ENCODE data around the gene MRM3.
"Not testable (repeated sequence)": the region's sequence is repeated elsewhere in the genome, so short reads cannot be mapped to it uniquely, and the experiment has no call there.

Gene MRM3

DNA sequence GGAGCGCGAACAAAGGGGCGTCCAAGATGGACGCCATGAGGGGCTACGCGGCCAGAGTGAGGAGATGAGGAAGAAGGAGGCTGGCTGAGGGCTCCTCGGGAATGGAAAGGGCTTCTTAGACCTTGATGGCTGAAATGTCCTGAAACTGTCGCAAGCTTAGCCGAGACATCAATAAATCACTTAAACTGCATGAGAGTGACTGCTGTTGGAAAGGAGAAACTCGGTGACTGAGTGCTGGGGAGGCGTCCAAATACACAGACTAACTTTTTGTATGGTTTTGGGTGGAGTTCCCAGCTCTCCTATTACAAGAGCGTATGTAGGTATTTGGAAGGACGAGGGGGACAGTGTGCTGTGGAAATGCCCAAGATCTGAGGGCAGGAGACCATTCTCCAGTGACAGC, 28.7 kb upstream of the MRM3 start:
- DNase-seq (ENCODE audit: low read depth) = no peak

DNA sequence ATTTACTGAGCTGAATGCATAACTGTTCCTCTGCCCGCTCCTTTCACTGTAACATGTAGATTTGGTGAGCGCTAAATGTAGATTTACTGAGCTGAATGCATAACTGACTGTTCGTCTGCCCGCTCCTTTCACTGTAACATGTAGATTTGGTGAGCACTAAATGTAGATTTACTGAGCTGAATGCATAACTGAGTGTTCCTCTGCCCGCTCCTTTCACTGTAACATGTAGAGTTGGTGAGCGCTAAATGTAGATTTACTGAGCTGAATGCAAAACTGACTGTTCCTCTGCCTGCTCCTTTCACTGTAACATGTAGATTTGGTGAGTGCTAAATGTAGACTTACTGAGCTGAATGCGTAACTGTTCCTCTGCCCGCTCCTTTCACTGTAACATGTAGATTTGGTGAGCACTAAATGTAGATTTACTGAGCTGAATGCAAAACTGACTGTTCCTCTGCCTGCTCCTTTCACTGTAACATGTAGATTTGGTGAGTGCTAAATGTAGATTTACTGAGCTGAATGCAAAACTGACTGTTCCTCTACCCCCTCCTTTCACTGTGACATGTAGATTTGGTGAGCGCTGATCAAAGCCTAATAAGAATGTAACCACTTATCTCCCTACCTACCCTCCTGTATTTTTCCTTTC, 26.7 kb upstream of the MRM3 start:
- not testable (repeated sequence) for DNase-seq (ENCODE audit: low read depth)

DNA sequence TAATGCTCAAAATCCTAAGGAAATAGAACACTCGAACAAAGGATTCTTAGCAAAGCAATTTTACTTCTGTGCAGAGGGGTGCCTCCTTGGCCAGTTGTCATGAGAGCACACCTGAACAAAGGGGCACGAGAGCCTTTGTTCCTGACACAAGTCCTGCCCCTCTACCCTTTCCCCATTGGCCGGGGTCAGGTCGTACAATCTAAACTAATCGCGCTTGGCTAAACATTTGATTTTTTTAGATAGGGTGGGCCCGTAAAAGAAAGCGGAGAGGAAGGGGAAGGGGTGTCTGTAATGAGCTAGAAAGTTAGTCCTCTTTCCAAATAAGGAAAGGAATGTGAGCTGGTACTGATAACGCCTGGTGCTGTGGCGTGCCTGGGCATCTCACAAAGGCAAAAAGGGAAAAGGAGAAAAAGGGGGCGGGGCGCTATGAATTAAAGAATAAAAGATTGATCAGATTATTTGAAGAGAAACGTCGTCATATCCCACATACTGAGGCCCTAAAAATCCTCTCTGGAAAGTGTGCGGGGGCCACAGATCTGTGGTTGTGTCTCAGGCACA, 26.1 kb upstream of the MRM3 start:
- DNase-seq (ENCODE audit: low read depth) = not testable (repeated sequence)

DNA sequence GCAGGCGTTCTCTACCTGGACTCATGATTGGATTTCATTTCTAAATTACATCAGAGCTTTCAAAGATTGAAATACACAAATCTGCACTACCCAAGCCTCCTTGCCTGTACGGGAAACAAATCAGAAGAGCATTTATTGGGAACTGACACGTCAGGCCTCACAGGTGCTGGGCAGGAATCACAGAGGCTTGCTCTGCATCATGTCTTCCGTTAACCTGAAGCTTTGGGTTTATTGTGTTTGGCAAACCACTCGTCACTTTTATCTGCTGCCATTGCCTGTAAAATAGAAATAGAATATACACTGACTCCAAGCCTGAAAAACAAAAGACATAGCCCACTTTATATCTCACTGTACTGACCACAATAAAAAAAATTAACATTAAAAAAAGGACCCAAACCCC, 22.2 kb upstream of the MRM3 start:
- no peak for DNase-seq (ENCODE audit: low read depth)

DNA sequence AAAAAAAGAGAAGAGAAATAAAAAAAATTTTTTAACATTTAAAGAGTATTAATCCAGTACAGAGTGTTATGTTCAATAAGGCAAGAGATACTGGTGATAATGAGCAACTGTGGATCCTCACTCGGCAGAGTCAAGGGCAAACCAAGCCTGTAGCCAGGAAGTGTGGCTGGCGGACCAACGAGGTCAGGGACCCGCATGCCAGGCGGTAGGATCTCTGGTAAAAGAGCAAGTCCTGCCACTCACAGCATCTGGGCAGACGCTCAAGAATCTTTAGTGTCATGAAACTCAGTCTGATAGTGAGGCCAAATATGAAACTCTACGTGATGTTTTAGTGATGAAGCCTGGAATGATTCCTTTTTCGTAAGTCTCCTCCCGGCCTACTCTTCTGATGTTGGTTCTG, 21.8 kb upstream of the MRM3 start:
- no peak for DNase-seq (ENCODE audit: low read depth)

DNA sequence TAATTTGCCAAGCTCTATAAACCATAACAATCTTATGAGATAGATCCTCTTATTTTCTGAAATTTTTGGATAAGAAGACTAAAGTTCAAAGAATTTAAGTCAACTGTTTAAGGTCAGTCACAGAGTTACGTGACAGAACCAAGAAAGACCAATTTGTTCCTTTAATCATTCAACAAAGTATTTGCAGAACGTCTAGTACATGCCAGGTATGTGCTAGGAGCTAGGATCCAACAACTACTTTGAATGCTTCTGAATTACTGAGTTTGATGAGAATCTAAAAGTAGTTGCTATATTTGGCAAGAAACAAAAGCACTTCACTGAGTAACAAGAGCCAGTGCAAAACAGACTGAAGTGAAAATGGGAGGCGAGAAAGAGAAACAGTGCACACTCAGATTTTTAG, 15.1 kb upstream of the MRM3 start:
- DNase-seq (ENCODE audit: low read depth) = no peak

DNA sequence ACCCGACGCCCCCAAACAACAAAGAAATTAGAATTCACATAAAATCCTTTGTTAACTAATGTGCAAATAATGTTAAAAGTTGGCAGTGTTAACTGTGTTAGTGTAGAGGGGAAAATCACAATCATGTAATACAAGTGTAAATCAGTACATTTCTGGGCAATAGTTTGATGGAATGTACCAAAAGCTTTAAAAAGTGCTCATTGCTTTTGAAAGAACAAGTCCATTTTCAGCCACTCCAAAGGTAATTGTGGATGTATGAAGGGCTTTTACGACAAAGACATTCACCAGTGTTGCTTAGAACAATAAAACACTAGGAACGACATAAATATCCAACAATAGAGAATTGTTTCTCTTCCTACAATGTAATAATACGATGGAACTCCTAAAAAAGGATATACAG, 9.1 kb upstream of the MRM3 start:
- no peak for DNase-seq (ENCODE audit: low read depth)

DNA sequence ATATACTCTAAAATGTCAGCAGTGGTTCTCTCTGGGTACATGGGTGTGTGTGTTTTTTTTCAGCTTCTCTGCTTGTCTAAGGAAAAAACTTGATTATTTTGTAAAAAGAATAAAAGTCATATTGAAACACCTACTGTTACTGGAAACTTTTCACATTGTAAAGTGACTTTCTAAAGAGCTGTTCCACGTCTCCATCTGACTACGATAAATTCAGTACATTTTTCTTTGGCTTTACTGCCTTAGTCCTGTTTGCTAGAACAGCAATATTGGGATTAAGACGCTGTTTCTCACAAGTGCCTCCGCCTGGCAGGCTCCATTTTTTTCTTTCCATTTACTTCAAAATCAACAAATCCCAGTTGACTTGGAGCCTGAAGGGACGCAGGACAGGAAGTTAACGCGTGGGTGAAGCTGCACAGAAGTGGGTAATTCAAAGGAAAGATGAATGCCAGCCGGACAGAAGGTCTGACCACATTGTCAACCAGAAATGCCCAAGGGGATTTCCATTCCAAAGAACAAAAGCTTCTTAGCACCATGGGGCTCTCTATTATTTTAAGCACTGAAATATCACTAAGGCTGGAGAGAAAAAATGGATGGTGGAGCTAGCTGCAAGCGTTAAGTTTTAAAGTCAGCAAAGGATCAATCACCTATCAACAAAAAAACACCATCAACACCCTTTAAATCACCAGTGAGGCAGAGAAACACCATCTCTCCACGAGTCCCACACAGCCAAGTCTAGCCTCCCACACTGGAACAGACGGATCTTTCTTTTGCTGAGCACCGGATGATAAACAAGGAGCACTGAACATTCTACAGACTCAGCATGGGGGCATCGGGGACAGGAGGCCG, 8.5 kb upstream of the MRM3 start:
- DNase-seq (ENCODE audit: low read depth) = no peak

DNA sequence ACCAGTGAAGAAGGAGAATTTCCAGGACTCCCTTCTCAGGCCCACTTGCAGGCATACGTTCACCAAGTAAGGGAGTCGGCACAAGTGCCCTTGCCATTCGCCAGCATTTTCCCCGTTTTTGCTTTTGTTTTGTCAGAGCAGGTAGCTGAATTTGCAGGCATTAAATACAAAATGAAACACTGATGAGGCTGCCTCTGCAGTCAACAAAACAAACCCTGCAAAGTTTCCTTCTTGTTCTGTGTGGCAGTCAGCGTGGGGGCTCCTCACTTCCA, 7.9 kb upstream of the MRM3 start:
- no peak for DNase-seq (ENCODE audit: low read depth)

DNA sequence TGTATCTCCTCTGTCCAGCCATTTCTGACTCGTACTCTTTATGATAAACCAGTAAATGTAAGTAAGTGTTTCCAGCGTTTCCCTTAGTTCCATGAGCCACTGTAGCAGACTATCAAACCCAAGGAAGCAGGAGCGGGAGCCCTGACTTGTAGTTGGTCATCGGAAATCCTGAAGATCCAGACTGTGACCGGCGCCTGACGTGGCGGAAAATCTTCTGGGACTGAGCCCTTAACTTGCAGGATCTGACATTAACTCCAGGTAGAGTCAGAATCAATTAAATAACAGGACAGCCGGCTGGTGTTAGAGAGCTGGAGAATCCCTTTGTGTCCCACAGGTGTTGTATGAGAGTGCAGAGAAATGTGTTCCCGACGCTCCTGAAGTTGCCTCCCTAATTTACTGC, 4.1 kb upstream of the MRM3 start:
- DNase-seq (ENCODE audit: low read depth) = no peak

DNA sequence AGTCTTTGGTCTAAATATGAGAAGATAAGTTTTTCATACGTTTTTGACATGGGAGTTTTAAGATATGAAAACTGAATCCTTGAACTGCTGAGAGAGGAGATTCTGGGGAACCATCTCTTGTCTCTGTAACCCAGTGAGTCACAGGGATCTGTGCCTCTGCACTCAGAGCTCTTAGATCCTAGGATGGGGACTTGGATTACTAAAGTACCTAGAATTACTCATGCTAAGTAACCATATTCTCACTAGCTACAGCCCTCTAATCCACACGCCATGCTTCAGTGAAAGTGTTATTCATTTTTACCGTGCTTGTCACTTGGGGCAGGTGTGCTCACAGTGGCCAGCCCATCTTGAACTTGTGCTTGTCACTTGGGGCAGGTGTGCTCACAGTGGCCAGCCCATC, 2.0 kb downstream of the MRM3 start:
- no peak for DNase-seq (ENCODE audit: low read depth)

DNA sequence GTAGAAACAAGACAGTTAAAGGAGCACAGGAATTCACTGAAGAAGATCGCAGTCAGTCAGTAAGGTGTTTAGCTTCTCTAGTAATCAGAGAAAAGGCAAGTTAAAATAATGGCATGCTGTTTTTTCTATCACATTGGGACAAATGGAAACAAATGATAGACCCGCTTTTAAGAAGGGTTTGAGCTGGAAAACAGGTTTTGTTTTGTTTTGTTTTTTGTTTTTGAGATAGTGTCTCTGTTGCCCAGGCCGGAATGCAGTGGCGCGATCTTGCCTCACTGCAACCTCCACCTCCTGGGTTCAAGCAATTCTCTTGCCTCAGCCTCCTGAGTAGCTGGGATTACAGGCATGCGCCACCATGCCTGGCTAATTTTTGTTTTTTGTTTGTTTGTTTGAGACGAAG, 3.7 kb downstream of the MRM3 start:
- not testable (repeated sequence) for DNase-seq (ENCODE audit: low read depth)

DNA sequence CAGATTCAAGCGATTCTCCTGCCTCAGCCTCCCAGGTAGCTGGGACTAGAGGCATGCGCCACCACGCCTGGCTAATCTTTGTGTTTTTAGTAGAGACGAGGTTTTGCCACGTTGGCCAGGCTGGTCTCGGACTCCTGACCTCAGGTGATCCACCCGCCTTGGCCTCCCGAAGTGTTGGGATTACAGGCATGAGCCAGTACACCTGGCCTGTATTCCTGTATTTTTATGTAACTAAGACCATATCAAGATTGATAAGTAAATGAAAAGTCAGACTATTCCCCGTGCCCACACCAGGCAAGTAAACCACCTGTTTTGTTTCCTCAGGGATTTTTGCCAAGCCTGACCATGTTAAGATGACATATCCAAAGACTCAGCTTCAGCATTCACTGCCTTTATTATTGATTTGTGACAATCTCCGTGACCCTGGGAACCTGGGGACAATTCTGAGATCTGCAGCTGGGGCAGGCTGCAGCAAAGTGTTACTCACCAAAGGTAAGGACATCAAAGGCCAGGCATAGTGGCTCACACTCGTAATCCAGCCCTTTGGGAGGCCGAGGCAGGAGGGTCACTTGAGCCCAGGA, 5.6 kb downstream of the MRM3 start:
- no peak for DNase-seq (ENCODE audit: low read depth)

DNA sequence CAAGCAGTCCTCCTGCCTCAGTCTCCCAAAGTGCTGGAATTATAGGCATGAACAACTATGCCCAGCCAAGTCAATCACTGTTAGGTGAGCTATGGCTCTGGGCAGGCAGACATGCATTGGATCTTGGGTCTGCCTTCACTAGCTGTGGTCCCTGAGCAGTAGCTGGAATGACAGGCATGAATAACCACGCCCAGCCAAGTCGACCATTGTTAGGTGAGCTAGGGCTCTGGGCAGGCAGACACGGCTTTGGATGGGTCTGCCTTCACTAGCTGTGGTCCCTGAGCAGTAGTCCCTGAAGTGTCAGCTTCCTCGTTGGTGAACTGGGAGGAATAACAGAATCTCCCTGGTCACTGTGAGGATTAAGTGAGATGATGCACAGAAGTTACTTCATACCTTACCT, 6.4 kb downstream of the MRM3 start:
- DNase-seq (ENCODE audit: low read depth) = no peak

DNA sequence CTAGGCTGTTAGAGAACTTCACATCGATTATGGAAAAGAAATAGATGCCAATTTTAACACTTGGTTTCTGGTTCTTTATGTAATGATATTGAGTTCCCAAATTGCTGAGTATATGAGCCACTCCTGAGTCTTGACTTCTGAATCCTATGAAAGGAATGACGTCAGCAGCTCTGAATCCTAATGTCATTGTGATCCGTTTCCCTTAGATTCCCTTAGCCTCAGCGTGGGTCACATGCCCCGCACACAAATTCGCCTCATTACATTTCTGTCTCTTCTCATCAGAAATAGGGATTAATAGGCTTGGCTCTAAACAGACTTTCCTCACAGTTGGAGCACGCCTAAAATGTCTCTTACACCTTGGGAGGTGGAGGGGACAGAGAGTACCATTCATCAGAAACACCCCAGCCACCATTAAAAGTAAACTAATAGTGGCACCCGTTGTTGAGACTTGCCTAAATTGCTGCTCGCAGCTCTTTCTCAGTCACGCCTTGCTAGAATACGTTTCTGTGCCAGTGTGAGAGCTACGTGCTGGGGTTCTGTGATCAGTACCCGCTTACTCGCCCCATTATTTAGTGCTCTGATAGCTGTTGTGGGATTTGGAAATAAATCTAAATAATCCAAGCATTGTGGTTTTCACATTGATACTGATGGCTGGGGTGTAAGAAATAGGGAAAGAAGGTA, 7.1 kb downstream of the MRM3 start:
- DNase-seq (ENCODE audit: low read depth) = no peak

DNA sequence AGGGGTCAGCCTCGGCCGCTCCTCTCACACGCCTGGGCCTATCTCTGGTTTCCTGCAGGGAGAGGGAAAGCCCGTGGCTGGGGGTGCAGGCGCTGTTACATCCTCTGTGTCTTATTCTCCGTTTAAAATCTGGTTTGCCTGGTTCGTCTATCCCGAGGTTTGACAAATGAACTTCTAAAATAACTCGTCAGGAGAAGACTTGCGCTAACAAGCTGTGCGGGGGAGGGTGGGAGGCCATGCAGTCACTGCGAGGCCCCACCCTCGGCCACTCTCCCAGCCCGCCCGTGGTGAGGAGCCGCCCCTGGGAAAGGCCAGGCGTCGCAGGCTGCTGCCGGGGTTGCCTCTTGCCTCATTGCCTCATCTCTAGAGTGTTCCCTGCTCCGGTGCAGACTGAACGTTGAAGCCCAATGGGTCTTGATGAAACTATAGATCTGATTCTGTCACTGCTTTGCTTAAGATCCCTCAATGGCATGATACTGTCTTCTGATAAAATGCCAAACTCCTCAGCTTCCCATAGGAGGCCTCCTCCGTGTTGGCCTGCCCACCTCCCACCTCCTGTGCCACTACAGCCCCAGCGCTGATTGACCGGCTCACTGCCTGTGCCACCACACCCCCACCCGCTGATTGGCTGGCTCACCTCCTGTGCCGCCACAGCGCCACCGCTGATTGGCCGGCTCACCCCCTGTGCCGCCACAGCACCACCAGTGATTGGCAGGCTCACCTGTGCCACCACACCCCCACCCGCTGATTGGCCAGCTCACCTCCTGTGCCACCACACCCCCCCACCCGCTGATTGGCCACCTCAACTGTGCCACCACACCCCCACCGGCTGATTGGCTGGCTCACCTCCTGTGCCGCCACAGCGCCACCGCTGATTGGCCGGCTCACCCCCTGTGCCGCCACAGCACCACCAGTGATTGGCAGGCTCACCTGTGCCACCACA, 8.0 kb downstream of the MRM3 start:
- peak; percentile 82 for DNase-seq (ENCODE audit: low read depth)

DNA sequence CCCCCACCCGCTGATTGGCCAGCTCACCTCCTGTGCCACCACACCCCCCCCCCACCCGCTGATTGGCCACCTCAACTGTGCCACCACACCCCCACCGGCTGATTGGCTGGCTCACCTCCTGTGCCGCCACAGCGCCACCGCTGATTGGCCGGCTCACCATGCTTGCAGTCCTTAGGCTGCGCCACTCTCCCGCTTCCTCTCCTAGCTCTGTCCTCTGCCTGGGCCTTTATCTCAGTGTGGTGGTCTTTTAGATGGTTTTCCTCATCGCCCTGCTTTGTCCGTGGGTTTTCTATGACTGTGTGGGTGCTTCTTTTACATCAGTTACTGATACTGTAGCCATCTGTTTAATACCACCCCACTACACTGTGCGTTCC, 8.7 kb downstream of the MRM3 start:
- peak; percentile 58 for DNase-seq (ENCODE audit: low read depth)

DNA sequence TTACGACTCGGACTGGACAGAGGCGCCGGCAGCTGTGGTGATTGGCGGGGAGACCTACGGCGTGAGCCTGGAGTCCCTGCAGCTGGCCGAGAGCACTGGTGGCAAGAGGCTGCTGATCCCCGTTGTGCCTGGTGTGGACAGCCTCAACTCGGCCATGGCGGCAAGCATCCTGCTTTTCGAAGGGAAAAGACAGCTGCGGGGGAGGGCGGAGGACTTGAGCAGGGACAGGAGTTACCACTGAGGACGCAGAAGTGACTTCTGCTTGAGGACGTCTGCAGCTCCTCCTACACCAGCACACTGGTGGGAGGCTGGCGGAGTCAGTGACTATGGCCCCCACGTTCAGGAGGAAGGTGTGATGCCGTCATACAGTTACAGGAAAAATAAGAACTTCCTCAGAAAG, 9.7 kb downstream of the MRM3 start:
- DNase-seq (ENCODE audit: low read depth) = no peak

DNA sequence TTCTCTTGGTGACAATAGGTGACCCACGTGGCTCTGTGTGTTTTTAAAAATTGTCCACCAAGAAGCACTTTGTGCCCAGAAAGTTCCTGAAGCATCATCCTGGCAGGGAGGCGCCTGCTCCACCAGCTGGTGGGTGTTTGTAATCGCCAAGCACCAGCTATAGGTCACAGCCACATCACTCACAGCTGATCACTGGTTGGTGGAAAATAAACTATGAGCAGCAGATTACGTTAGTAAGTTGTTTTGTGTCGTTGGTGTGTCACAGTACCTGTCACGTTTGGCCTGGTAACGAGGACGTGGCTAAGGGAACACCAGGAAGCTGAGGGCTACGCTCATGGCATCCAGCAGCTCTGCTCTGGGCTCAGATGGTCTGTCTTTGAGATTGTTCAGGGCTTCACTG, 10.1 kb downstream of the MRM3 start:
- no peak for DNase-seq (ENCODE audit: low read depth)

DNA sequence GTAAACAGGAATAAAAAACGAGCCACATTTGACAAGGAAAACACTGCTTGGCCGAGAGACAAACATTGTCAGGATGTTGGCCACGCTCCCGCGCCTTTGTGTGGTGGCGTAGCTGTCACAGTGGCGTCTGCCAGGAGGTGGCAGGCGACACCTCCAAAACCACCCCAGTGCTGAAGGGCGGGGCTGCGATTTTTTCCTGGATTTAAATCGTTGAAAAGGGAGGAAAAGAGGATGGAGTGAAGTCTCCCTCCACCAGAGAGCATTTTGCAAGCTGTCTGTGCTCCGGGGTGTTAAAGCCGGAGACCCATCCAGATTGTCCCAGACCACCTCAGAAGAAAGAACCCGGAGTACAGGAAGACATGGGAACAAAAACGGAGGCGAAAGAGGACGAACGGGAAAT, 12.7 kb downstream of the MRM3 start:
- peak; percentile 27 for DNase-seq (ENCODE audit: low read depth)

DNA sequence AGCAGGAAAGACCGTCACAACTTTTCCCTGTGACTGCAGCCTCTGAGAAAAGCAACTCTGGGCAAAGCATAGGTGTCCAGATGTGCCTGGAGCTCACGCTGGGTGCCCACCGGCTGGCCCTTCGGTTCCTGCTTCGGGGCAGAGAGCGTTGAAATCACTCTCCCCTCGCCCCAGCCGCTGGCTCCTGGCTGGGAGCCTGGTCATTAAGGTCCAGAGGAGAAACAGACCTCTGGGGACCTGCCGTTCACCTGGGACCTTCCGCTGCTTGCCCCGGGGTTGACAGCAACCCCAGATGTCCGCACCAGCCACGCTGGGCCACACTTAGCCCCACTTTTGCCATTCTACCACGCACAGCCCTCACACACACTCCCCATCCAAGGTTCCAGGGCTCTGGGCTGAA, 13.1 kb downstream of the MRM3 start:
- no peak for DNase-seq (ENCODE audit: low read depth)

DNA sequence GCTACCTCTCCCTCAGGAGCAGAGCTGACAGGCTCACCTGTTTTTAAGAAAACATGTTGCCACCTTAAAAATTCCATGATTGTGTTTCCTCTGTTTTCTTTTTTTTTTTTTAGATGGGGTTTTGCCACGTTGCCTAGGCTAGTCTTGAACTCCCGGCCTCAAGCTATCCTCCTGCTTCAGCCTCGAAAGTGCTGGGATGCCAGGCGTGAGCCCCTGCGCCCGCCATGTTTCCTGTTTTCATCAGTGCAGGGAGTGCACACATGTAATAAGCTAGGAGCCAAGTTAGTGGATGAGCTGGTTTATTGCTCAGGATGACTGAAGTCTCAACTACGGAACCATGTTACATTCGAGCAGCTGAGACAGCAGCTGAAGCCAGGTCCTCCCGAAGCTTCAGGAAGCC, 13.6 kb downstream of the MRM3 start:
- DNase-seq (ENCODE audit: low read depth) = no peak

Measured in amniotic epithelial cell (primary cell).